ENCODE data around the gene TNFAIP1.

The TNFAIP1 gene

GRCh38 chr17:28341516-28341915 lies 6.0 kb downstream of the TNFAIP1 start:
- intact Hi-C loops (cut with DNase I; ENCODE audit: low total_unique reads), result no loop called here
- no peak for TF ChIP-seq CTCF (IDR thresholded peaks at IDR 0.05)
- Histone ChIP-seq H3K27ac (no peak overlapping the region), H3K4me3 (no peak overlapping the region), H3K27me3 (no peaks in the 10 kb centered on the region), H3K4me1 (peaks cover 0 to 38% (median 26%) of the 10 kb centered on the region in 4 donors), H3K9me3 (no peaks in the 10 kb centered on the region), H3K36me3 (peaks cover 31 to 75% (median 70%) of the 10 kb centered on the region in 3 donors)
- DNase-seq, result no peak

GRCh38 chr17:28342313-28342712 lies 6.8 kb downstream of the TNFAIP1 start:
- intact Hi-C loops (cut with DNase I; ENCODE audit: low total_unique reads), result no loop called here
- H3K27me3 ChIP-seq, result no peaks in the 10 kb centered on the region
- H3K36me3 ChIP-seq, result peaks cover 31 to 83% (median 77%) of the 10 kb centered on the region in 3 donors
- H3K27ac ChIP-seq, result no peak overlapping the region
- H3K4me1 ChIP-seq, result peaks cover 0 to 37% (median 22%) of the 10 kb centered on the region in 4 donors
- no peak for DNase-seq
- H3K4me3 ChIP-seq, result no peak overlapping the region
- H3K9me3 ChIP-seq, result no peaks in the 10 kb centered on the region
- no peak for TF ChIP-seq CTCF (IDR thresholded peaks at IDR 0.05)

GRCh38 chr17:28343491-28343932 lies 8.0 kb downstream of the TNFAIP1 start:
- no peak overlapping the region for H3K27ac ChIP-seq
- peaks cover 31 to 95% (median 89%) of the 10 kb centered on the region in 3 donors for H3K36me3 ChIP-seq

GRCh38 chr17:28344011-28344410 lies 8.4 kb downstream of the TNFAIP1 start:
- TF ChIP-seq CTCF (IDR thresholded peaks at IDR 0.05), result no peak
- DNase-seq, result no peak
- H3K36me3 ChIP-seq, result peaks cover 33 to 100% (median 94%) of the 10 kb centered on the region in 3 donors
- no peaks in the 10 kb centered on the region for H3K9me3 ChIP-seq
- H3K27ac ChIP-seq, result no peak overlapping the region
- intact Hi-C loops (cut with DNase I; ENCODE audit: low total_unique reads), result no loop called here
- H3K4me3 ChIP-seq, result no peak overlapping the region
- H3K4me1 ChIP-seq, result peaks cover 0 to 30% (median 14%) of the 10 kb centered on the region in 4 donors
- no peaks in the 10 kb centered on the region for H3K27me3 ChIP-seq

More at GRCh38 chr17:28343491-28343932, 8.0 kb downstream of the TNFAIP1 start:
- H3K4me1 ChIP-seq, result peaks cover 0 to 33% (median 16%) of the 10 kb centered on the region in 4 donors
- intact Hi-C loops (cut with DNase I; ENCODE audit: low total_unique reads), result no loop called here
- no peak for TF ChIP-seq CTCF (IDR thresholded peaks at IDR 0.05)
- no peaks in the 10 kb centered on the region for H3K9me3 ChIP-seq
- DNase-seq, result no peak
- H3K4me3 ChIP-seq, result no peak overlapping the region
- no peaks in the 10 kb centered on the region for H3K27me3 ChIP-seq

GRCh38 chr17:28344435-28344901 lies 8.9 kb downstream of the TNFAIP1 start:
- Histone ChIP-seq H3K4me1 (peaks cover 0 to 30% (median 14%) of the 10 kb centered on the region in 4 donors), H3K27me3 (no peaks in the 10 kb centered on the region), H3K36me3 (peaks cover 34 to 100% (median 98%) of the 10 kb centered on the region in 3 donors), H3K9me3 (no peaks in the 10 kb centered on the region), H3K4me3 (no peak overlapping the region), H3K27ac (no peak overlapping the region)
- TF ChIP-seq CTCF (IDR thresholded peaks at IDR 0.05), result no peak
- DNase-seq, result no peak
- intact Hi-C loops (cut with DNase I; ENCODE audit: low total_unique reads), result no loop called here

Data from tibial artery (tissue), 4 donors.